GM12891 (cell line): Measurements from ENCODE around the gene GPRIN3.

Source experiments
- DNase-seq: peaks from one replicate; pipeline ENCODE4 v3.0.0; 2011; ENCODE audit warnings: low spot score; ENCODE audit not compliant: insufficient read length
- FAIRE-seq: peaks from 2 replicates; lab custom pipeline; 2011; peaks lifted over from hg19 to GRCh38; lab: Jason Lieb, UNC
- PAX5 ChIP-seq: IDR thresholded peaks from 2 replicates; pipeline ENCODE4 v1.6.1; 2011; ENCODE audit warnings: low read length, moderate library complexity, mild to moderate bottlenecking; ENCODE audit not compliant: insufficient read depth, severe bottlenecking
- POLR2A ChIP-seq: IDR thresholded peaks from 2 replicates; pipeline ENCODE4 v1.6.1; 2011; ENCODE audit warnings: low read depth, low read length, control low read depth
- POLR2AphosphoS5 ChIP-seq: IDR thresholded peaks from 2 replicates; pipeline ENCODE4 v1.6.1; 2011; ENCODE audit warnings: low read depth, low read length, control low read depth
- POU2F2 ChIP-seq: IDR thresholded peaks from 2 replicates; pipeline ENCODE4 v1.6.1; 2011; ENCODE audit warnings: low read depth, mild to moderate bottlenecking, control low read depth, low read length, moderate library complexity
- SPI1 ChIP-seq: IDR thresholded peaks from 2 replicates; pipeline ENCODE4 v1.6.1; 2011; ENCODE audit warnings: low read depth, low read length, control low read depth
- TAF1 ChIP-seq: IDR thresholded peaks from 2 replicates; pipeline ENCODE4 v1.6.1; 2011; ENCODE audit warnings: low read depth, low read length, control low read depth

The GPRIN3 gene

DNA sequence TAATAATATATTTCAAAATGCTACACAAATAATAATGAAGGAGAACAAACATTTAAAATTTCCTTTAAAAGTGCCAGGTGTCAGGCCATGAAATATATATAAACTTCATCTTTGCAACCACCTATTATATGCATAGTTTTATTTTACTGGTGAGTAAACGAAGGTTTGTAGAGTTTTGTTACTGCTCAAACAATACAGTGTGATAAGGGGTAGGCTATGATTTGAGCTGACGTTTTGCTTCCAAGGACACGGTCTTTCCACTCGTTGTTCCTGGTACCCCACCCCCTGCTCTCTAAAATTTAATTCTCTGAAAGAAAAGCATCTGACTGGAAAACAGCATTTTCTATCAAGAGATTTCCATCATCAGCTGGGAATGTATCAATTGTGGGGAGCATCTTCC is 27.2 kb upstream of the GPRIN3 start:
- TF ChIP-seq POU2F2: no peak
- no peak for TF ChIP-seq PAX5
- no peak for TF ChIP-seq POLR2A
- TF ChIP-seq TAF1: no peak
- no peak for TF ChIP-seq POLR2AphosphoS5
- TF ChIP-seq SPI1: no peak
- DNase-seq (no peak), FAIRE-seq (no peak)

DNA sequence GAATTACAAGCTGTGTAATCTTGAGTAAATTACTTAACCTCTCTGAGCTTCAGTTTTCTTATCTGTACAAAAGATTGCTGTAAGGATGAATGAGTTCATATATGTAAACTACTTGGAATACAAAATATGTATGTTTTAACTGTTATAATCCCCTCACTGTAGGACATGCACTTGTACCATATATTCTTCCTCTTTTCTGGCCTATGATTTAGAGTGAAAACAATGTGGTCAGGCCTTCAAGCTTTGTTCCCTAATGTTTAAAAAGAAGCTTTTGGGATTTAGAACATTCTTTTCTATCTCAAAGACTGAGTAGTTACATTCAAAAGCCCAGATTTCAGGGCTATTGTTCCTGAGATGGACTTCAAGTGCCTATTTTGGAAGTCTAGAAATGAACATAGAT is 26.7 kb upstream of the GPRIN3 start:
- TF ChIP-seq POU2F2 (no peak), PAX5 (no peak), TAF1 (no peak), POLR2AphosphoS5 (no peak), POLR2A (no peak), SPI1 (no peak)
- FAIRE-seq: no peak
- DNase-seq: no peak

- TF ChIP-seq SPI1 (no peak), POLR2AphosphoS5 (no peak), PAX5 (no peak), POU2F2 (no peak), POLR2A (no peak), TAF1 (no peak)
- no peak for FAIRE-seq
- DNase-seq: no peak
Observed at GRCh38 chr4:89331686-89332544, 24.3 kb upstream of the GPRIN3 start.

- TF ChIP-seq TAF1: no peak
- no peak for TF ChIP-seq POLR2A
- DNase-seq (no peak), FAIRE-seq (no peak)
Observed at GRCh38 chr4:89331197-89331596, 23.6 kb upstream of the GPRIN3 start.

GRCh38 chr4:89329280-89329679 is 21.7 kb upstream of the GPRIN3 start:
- no peak for DNase-seq
- TF ChIP-seq PAX5: no peak
- no peak for TF ChIP-seq SPI1
- TF ChIP-seq POU2F2: no peak
- no peak for TF ChIP-seq TAF1
- TF ChIP-seq POLR2A: no peak
- TF ChIP-seq POLR2AphosphoS5: no peak
- no peak for FAIRE-seq

DNA sequence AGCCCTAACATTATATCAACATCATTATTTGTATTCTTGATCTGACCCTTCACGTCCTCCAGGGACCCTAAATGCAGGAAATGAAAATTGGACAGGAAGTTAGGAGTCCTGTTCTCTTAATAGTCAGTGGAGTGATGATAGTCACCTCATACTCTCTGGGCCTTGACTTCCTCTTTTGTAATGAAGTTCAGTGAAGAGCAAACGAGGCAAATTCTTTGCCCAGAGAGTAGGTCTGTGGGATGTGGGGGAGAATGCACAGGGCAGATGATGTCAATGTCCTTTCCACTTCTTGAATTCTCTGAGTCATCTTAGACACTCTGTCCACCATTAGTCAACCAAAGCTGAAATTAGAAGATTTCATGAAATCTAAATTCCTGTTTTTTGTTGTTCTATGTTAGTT is 17.1 kb upstream of the GPRIN3 start:
- no peak for TF ChIP-seq TAF1
- peak; percentile 93 for TF ChIP-seq SPI1
- TF ChIP-seq POLR2A: no peak
- no peak for TF ChIP-seq POU2F2
- no peak for TF ChIP-seq POLR2AphosphoS5
- no peak for TF ChIP-seq PAX5
- FAIRE-seq (no peak), DNase-seq (no peak)

- no peak for DNase-seq
- TF ChIP-seq PAX5: no peak
- TF ChIP-seq POLR2AphosphoS5: no peak
- no peak for TF ChIP-seq POU2F2
- no peak for TF ChIP-seq TAF1
- no peak for TF ChIP-seq POLR2A
- no peak for TF ChIP-seq SPI1
- no peak for FAIRE-seq
Observed at GRCh38 chr4:89322671-89323070, 15.1 kb upstream of the GPRIN3 start.

- no peak for DNase-seq
- TF ChIP-seq POU2F2 (no peak), PAX5 (no peak), POLR2A (no peak), TAF1 (no peak), SPI1 (no peak), POLR2AphosphoS5 (no peak)
- FAIRE-seq: no peak
Observed at GRCh38 chr4:89319756-89320155, 12.2 kb upstream of the GPRIN3 start.

DNA sequence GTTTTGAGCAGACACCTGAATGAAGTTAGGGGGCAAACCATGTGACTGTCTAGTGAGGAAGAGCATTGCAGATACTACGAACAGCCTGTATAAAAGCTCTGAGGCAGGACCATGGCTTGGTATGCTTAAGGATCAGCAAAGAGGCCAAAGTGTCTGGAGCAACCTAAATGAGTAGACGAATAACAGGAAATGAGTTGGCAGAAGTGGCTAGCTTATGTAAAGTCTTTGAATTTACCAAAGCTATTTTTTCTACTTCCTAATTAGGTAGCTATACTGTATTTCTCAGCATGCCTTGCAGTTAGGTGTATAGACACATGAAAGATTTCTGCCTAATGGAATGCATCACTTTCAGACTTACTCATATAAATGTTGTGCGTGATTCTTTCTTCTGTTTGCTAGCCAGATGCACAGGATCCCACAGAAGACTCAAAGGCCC is 9.3 kb upstream of the GPRIN3 start:
- FAIRE-seq (no peak), DNase-seq (no peak)
- TF ChIP-seq PAX5 (no peak), POU2F2 (no peak), POLR2AphosphoS5 (no peak), SPI1 (no peak)

DNA sequence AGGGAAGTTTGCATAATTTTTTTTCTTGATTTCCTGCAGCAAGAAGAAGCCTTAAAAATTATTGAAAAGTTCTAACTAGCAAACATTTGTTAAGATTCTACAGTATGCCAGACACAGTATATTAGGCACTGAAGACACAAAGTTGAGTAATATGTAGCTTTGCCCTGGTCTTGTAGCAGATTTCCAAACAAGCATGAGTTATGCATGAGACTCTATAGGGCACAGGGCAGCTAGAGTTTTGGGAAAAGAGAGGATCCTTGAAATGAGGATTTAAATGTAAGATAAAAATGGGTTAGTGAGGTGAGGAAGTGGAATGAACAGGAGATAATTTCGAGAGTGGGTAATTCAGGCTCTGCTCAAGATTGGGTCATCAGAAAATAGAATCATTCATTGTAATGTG is 8.6 kb upstream of the GPRIN3 start:
- TF ChIP-seq POU2F2 (no peak), SPI1 (no peak), POLR2AphosphoS5 (no peak), POLR2A (no peak), TAF1 (no peak), PAX5 (no peak)
- DNase-seq (no peak), FAIRE-seq (no peak)
